Fibroblast of lung (primary cell): ENCODE data around the gene DMAC2.

Source experiments
- CTCF ChIP-seq, 2 donors: IDR thresholded peaks in 1 of 2; conservative IDR thresholded peaks in 1 of 2; 1 replicate in 1 of 2; 2 replicates in 1 of 2; pipeline ENCODE4 v1.5.1; 2011 to 2012; ENCODE audit warnings: low read length in 2 of 2, control low read depth in 1 of 2, inconsistent platforms in 1 of 2, low read depth in 1 of 2, mild to moderate bottlenecking in 1 of 2
- EZH2 ChIP-seq: IDR thresholded peaks from 2 replicates; pipeline ENCODE4 v1.5.1; 2012; ENCODE audit warnings: low read length, control low read depth, mild to moderate bottlenecking; ENCODE audit errors: missing control alignments

GRCh38 chr19:41479757-41480191 is 40.1 kb upstream of the DMAC2 start:
- TF ChIP-seq CTCF (conservative IDR thresholded peaks at IDR 0.05 in 1 of 2, IDR thresholded peaks at IDR 0.05 in 1 of 2; ENCODE audit: low read depth in 1 of 2, low read length in 2 of 2) (no peak), EZH2 (no peak)
